HL-60 (cell line): ENCODE results near the gene HOXD3.

Experiments used
- CTCF ChIP-seq: IDR thresholded peaks from one replicate; pipeline ENCODE4 v1.5.1; 2011; ENCODE audit warnings: low read length, control low read depth, inconsistent platforms; ENCODE audit not compliant: insufficient read depth
- POLR2AphosphoS5 ChIP-seq: IDR thresholded peaks from 2 replicates; pipeline ENCODE4 v1.6.1; 2012; ENCODE audit warnings: low read depth
- TF ChIP-seq, protein P1 (sequence below): IDR thresholded peaks from 2 replicates; pipeline ENCODE4 v1.6.1; 2012; ENCODE audit warnings: low read depth; ENCODE audit not compliant: insufficient replicate concordance

- TF ChIP-seq CTCF = no peak
- TF ChIP-seq POLR2AphosphoS5 = no peak
- TF ChIP-seq, protein P1, sequence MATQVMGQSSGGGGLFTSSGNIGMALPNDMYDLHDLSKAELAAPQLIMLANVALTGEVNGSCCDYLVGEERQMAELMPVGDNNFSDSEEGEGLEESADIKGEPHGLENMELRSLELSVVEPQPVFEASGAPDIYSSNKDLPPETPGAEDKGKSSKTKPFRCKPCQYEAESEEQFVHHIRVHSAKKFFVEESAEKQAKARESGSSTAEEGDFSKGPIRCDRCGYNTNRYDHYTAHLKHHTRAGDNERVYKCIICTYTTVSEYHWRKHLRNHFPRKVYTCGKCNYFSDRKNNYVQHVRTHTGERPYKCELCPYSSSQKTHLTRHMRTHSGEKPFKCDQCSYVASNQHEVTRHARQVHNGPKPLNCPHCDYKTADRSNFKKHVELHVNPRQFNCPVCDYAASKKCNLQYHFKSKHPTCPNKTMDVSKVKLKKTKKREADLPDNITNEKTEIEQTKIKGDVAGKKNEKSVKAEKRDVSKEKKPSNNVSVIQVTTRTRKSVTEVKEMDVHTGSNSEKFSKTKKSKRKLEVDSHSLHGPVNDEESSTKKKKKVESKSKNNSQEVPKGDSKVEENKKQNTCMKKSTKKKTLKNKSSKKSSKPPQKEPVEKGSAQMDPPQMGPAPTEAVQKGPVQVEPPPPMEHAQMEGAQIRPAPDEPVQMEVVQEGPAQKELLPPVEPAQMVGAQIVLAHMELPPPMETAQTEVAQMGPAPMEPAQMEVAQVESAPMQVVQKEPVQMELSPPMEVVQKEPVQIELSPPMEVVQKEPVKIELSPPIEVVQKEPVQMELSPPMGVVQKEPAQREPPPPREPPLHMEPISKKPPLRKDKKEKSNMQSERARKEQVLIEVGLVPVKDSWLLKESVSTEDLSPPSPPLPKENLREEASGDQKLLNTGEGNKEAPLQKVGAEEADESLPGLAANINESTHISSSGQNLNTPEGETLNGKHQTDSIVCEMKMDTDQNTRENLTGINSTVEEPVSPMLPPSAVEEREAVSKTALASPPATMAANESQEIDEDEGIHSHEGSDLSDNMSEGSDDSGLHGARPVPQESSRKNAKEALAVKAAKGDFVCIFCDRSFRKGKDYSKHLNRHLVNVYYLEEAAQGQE = no peak
These were observed 43.9 kb downstream of the HOXD3 start for GRCh38 chr2:176200971-176201370.
